Esophagus muscularis mucosa (tissue), 4 donors: ENCODE measurements around the gene TSPAN6. TPM values are rescaled to one million over a fixed set of nuclear protein-coding genes. Genes with fewer than 3 reads are reported as not detected.
A peak's percentile ranks its signal among the peaks of the same experiment; 100 is the strongest.

Source experiments
- DNase-seq: peaks from one replicate; pipeline ENCODE4 v3.0.0-alpha.2; 2017; ENCODE audit errors: extremely low spot score
- H3K27ac ChIP-seq, 4 donors: fragments of 200-600 bp; sonication (generic); replicated peaks in 1 of 4; 1 replicate in 3 of 4; 2 replicates in 1 of 4; pipeline ENCODE4 v1.5.1; 2016 to 2019; ENCODE audit warnings: mild to moderate bottlenecking in 1 of 4
- H3K27me3 ChIP-seq, 4 donors: fragments of 200-600 bp; sonication (generic); one replicate each; pipeline versions ENCODE4 v1.5.1 to v1.6.0; 2016 to 2019
- H3K36me3 ChIP-seq, 4 donors: fragments of 200-600 bp; sonication (generic); one replicate each; pipeline ENCODE4 v1.5.1; 2016 to 2019
- H3K4me1 ChIP-seq, 4 donors: fragments of 200-600 bp; sonication (generic); one replicate each; pipeline ENCODE4 v1.5.1; 2016 to 2019
- H3K4me3 ChIP-seq, 4 donors: fragments of 200-600 bp; sonication (generic); 1 replicate in 2 of 4; 2 replicates in 2 of 4; pipeline ENCODE4 v1.5.1; 2016 to 2019; ENCODE audit warnings: mild to moderate bottlenecking in 4 of 4, moderate library complexity in 1 of 4
- H3K9me3 ChIP-seq, 4 donors: fragments of 200-600 bp; sonication (generic); 1 replicate in 3 of 4; 2 replicates in 1 of 4; pipeline ENCODE4 v1.5.1; 2016 to 2019
- EP300 ChIP-seq: sonication (generic); formaldehyde crosslinking; IDR thresholded peaks from one replicate; pipeline ENCODE4 v1.6.1; 2017; ENCODE audit warnings: antibody characterized with exemption
- POLR2A ChIP-seq: fragments of 450-650 bp; IDR thresholded peaks from one replicate; pipeline ENCODE4 v1.6.1; 2017; ENCODE audit warnings: antibody characterized with exemption, moderate library complexity, mild to moderate bottlenecking, low read depth
- POLR2AphosphoS5 ChIP-seq, 2 donors: sonication (generic); formaldehyde crosslinking; IDR thresholded peaks; one replicate each; pipeline ENCODE4 v1.6.1; 2017; ENCODE audit warnings: antibody characterized with exemption in 2 of 2
- WGBS: methylation state at CpG from one replicate; pipeline ENCODE4 v1.1.5; 2018; 5-methylcytosine and 5-hydroxymethylcytosine counted together
- intact Hi-C: fragments of 100-400 bp; cut with DNase I; formaldehyde crosslinking; loops from one replicate; pipeline ENCODE4 v1.15.1; 2023
- total RNA-seq, 4 donors: library from RNA; depleted of rRNA; stranded (reverse); fragments of >200 nt; gene quantifications; one replicate each; pipeline versions ENCODE4 v1.1.0 to v1.2.1, GENCODE V29; 2016
- TF ChIP-seq, protein P1 (sequence below), 3 experiments: fragments of 200-600 bp in 2 of 3; fragments of 450-650 bp in 1 of 3; sonication (generic) in 2 of 3; IDR thresholded peaks; one replicate each; pipeline ENCODE4 v1.5.1; 2017 to 2019; ENCODE audit warnings: antibody characterized with exemption in 3 of 3, mild to moderate bottlenecking in 2 of 3, moderate library complexity in 1 of 3

TSPAN6 gene
- total RNA-seq, 4 donors from 2014 or later, result 5.4 to 8.3 (median 6.8) TPM

DNA sequence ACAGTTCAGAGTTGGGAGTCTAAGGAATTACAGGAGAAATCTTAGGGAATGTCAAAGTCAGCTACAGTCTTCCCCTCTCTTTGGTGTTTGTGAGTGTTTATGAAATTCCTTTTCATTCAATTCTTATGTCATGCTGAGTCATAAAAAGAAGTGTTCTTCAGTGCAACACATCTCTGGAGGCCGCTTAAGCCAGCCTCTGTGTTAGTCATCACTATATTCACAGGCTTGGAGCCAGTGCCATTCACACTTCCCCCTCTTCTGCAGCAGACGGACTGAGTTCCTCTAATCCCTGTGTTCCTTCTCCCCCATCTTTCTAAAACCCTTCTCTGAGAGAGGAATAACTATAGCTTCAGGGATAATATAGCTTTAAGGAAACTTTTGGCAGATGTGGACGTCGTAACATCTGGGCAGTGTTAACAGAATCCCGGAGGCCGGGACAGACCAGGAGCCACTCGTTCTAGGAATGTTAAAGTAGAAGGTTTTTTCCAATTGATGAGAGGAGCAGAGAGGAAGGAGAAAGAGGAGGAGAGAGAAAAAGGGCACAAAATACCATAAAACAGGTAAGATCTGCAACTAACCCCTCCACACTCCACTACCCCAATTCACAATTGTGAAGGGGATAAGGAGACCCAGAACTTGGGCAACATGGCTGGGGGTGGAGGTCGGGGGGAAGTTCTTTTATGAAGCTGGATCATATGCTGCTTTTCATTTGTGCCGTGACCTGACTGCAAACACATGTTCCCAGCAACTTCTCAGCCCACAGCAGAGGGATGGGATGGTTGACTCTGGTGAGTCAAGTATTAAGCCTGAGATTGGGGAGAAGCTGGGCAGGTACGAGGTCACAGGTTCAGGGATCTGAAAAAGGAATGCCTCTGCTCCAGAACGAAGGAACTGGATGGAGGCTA is 7.6 kb upstream of the TSPAN6 start, which contains the start of gene SRPX2:
Gene SRPX2 (plus strand): TSS at position 244 of the 905 bp plus-strand sequence. CDS start 2,124 bp downstream, outside the sequence.
- WGBS, result 38% methylated on average over 11 of the region's 11 CpGs
- peak within 1 kb of the TSS; percentile 61 to 77 (median 62) for H3K27ac ChIP-seq
- DNase-seq, result no peak
- TF ChIP-seq, protein P1, sequence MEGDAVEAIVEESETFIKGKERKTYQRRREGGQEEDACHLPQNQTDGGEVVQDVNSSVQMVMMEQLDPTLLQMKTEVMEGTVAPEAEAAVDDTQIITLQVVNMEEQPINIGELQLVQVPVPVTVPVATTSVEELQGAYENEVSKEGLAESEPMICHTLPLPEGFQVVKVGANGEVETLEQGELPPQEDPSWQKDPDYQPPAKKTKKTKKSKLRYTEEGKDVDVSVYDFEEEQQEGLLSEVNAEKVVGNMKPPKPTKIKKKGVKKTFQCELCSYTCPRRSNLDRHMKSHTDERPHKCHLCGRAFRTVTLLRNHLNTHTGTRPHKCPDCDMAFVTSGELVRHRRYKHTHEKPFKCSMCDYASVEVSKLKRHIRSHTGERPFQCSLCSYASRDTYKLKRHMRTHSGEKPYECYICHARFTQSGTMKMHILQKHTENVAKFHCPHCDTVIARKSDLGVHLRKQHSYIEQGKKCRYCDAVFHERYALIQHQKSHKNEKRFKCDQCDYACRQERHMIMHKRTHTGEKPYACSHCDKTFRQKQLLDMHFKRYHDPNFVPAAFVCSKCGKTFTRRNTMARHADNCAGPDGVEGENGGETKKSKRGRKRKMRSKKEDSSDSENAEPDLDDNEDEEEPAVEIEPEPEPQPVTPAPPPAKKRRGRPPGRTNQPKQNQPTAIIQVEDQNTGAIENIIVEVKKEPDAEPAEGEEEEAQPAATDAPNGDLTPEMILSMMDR (IDR thresholded peaks at IDR 0.05), result no peak
- TF ChIP-seq EP300 (no peak), POLR2AphosphoS5 (IDR thresholded peaks at IDR 0.05) (peak; percentile 52 to 86)
- no peaks in the 10 kb centered on the region for H3K36me3 ChIP-seq
- H3K27me3 ChIP-seq, result no peaks in the 10 kb centered on the region
- H3K4me3 ChIP-seq, result peak within 1 kb of the TSS; percentile 34 to 52 (median 39)
- no peaks in the 10 kb centered on the region for H3K9me3 ChIP-seq
- H3K4me1 ChIP-seq, result peaks cover 0 to 22% (median 7%) of the 10 kb centered on the region in 4 donors
- intact Hi-C loops, result no loop called here

DNA sequence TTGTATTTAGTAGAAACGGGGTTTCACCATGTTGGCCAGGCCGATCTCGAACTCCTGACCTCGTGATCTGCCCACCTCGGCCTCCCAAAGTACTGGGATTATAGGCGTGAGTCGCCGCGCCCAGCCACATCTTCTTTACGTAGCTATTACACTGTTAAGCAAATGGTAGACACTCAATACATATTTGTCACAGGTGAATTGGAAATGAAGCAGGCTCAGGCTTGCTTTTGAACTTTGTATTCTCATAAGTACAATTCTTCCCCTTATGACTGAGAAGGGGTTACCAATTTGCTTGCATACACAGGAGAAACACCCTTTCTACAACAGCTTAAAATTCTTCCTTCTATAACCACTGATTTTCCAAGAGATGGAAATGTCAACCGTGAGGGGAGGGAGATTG is 6.6 kb upstream of the TSPAN6 start:
- 76% methylated on average over 11 of the region's 11 CpGs for WGBS
- Histone ChIP-seq H3K4me3 (no peak overlapping the region), H3K27me3 (no peaks in the 10 kb centered on the region), H3K27ac (peak overlapping the region in 3 of 4 donors; percentile 50 to 61 (median 57)), H3K9me3 (no peaks in the 10 kb centered on the region), H3K36me3 (no peaks in the 10 kb centered on the region), H3K4me1 (peaks cover 0 to 20% (median 7%) of the 10 kb centered on the region in 4 donors)
- TF ChIP-seq EP300, result no peak
- TF ChIP-seq POLR2AphosphoS5 (IDR thresholded peaks at IDR 0.05), result no peak
- TF ChIP-seq, protein P1 (IDR thresholded peaks at IDR 0.05), result no peak
- no peak for TF ChIP-seq POLR2A
- intact Hi-C loops, result no loop called here
- no peak for DNase-seq

DNA sequence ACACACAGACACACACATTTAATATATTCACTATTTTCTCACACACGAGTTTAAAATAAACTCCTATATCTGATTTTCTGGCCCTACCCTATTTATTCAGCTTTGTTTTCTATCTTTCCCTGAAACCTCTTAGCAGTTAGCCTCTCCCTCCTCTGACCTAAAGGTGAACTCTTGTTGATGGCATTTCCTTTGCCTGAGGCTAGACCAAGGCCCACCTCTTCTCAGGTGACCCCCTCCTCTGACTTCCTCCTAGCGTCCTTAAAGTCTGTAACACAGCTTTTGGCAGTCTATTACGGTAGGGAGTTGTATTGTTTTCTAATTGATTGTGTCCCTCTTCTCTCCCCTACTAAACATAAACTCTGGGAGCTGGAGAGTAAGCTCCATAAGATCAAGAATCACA is 5.7 kb upstream of the TSPAN6 start:
- no peak for DNase-seq
- intact Hi-C loops, result no loop called here
- 60% methylated on average over 3 of the region's 3 CpGs for WGBS
- H3K27me3 ChIP-seq, result no peaks in the 10 kb centered on the region
- H3K36me3 ChIP-seq, result no peaks in the 10 kb centered on the region
- H3K4me3 ChIP-seq, result no peak overlapping the region
- H3K27ac ChIP-seq, result no peak overlapping the region
- no peaks in the 10 kb centered on the region for H3K9me3 ChIP-seq
- TF ChIP-seq, protein P1 (IDR thresholded peaks at IDR 0.05), result no peak
- TF ChIP-seq POLR2A (no peak), EP300 (no peak)
- H3K4me1 ChIP-seq, result peaks cover 0 to 13% (median 7%) of the 10 kb centered on the region in 4 donors

DNA sequence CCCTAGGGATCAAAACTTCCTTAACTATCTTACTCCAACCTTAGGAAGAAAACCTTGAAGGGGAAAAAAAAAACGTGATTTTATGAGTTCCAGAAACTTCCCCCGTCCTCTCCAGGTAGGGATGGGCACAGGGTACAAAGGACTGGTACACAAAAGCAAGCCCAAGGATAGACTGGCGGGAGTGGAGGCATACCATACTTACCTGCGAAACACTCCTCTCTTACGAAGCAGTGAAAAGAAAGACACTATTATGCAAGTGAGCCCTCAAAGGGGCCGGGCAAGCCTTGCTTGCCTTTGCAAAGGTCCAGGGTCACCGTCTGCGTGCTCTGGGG is 651 bp downstream of the TSPAN6 start:
- Histone ChIP-seq H3K27me3 (no peaks in the 10 kb centered on the region), H3K4me3 (peak overlapping the region; percentile 57 to 63 (median 60)), H3K27ac (peak overlapping the region; percentile 56 to 68 (median 65)), H3K4me1 (peaks cover 0 to 4% (median 0%) of the 10 kb centered on the region in 4 donors), H3K9me3 (no peaks in the 10 kb centered on the region), H3K36me3 (peaks cover 0 to 8% (median 0%) of the 10 kb centered on the region in 4 donors)
- intact Hi-C loops, result loop anchor here (5.0 kb wide), 1 partner anchor 124 kb away; no protein-coding TSS in a partner anchor
- TF ChIP-seq, protein P1 (IDR thresholded peaks at IDR 0.05), result no peak
- TF ChIP-seq POLR2A (no peak), EP300 (no peak), POLR2AphosphoS5 (IDR thresholded peaks at IDR 0.05) (no peak)
- 44% methylated on average over 6 of the region's 8 CpGs for WGBS
- no peak for DNase-seq
